GM19438 (cell line): Measurements from ENCODE around the gene YBEY.
"Not testable (repeated sequence)": the region's sequence is repeated elsewhere in the genome, so short reads cannot be mapped to it uniquely, and the experiment has no call there.

ENCODE experiments used
- ATAC-seq: cut with Tn5 transposase; IDR thresholded peaks from one replicate; pipeline ENCODE4 v1.9.1; 2021; ENCODE audit warnings: low read depth; ENCODE audit not compliant: unreplicated experiment

YBEY gene, protein sequence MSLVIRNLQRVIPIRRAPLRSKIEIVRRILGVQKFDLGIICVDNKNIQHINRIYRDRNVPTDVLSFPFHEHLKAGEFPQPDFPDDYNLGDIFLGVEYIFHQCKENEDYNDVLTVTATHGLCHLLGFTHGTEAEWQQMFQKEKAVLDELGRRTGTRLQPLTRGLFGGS

GRCh38 chr21:46285761-46286647, at the start of gene YBEY:
Gene YBEY, plus strand, starts transcription at chr21:46286342. Its CDS starts 572 bp downstream, at chr21:46286914.
- ATAC-seq, result peak; percentile 79

DNA sequence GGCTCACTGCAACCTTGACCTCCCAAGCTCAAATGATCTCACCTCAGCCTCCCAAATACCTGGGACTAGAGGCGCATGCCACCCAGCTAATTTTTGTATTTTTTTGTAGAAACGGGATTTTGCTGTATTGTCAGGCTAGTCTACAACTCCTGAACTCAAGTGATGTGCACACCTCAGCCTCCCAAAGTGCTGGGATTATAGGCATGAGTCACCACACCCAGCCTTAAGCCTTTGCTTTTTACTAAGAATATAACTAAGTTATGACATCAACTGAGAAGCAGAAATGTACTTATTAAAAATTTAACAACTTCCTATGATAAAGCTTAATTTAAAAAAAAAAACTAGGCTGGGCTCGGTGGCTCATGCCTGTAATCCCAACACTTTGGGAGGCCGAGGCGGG, 48.7 kb upstream of the YBEY start:
- no peak for ATAC-seq

DNA sequence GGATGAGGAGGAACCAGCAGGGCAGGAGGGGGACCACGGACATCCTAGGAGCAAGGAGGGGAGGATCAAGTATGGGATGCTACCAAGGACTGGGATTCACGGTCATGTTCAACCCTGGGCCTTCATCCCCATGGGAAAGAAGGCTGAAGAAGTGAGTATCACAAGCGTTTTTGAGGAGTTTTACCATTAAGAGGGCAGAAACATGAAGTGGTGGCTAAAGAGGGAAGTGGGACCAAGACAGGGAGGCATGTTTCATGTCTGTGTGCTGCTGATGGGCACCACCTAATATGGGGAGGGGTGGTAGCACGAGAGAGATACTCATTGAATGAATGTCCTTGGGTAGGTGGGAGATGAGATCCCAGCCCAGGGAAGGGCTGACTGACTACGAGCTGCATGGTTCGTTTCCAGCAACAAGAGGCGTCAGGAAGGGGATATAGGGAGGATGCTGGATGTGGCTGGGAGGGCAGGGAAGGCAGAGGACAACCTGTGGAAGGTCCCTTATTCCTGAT, 46.3 kb upstream of the YBEY start:
- ATAC-seq, result no peak

DNA sequence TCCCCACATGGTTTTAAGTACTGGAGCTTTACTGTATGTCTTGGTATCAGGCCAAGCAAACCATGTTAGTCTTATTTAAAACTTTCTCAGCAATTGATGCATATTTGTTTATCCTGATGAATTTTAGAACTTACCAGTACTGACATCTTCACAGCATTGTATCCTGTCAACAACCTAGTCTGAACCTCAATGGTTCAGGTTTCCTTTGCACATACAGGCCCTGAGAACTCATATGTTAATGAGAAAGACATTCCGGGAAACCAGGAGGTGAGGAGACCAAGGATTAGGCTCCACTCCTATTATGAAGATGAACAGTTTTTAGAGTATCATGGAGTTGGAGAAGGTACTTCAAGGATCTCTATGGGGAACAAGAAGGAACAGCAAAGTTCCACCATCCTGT, 44.6 kb upstream of the YBEY start:
- not testable (repeated sequence) for ATAC-seq

GRCh38 chr21:46243325-46243724, 42.8 kb upstream of the YBEY start:
- no peak for ATAC-seq

DNA sequence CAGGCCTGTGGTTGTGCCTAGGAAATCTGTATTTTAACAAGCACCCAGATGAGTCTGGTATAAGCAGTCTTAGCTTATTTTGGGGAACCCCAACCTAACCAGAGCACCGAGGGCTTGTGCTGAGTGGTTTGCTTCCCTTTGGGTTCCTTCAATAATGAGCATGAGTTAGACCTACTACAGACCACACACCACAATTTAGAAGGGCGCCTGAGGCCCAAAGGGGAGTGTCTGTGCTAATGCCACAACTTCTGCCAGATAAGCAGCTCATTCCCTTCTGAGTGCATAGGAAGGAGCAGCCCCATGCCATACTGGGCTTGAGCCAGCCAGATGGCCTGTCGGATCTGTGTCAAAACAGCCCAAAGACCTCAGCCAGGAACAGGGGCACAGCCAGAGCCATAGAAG, 42.2 kb upstream of the YBEY start:
- no peak for ATAC-seq

GRCh38 chr21:46244602-46245001, 41.5 kb upstream of the YBEY start:
- no peak for ATAC-seq

GRCh38 chr21:46245213-46245915, 40.8 kb upstream of the YBEY start:
- ATAC-seq, result no peak

DNA sequence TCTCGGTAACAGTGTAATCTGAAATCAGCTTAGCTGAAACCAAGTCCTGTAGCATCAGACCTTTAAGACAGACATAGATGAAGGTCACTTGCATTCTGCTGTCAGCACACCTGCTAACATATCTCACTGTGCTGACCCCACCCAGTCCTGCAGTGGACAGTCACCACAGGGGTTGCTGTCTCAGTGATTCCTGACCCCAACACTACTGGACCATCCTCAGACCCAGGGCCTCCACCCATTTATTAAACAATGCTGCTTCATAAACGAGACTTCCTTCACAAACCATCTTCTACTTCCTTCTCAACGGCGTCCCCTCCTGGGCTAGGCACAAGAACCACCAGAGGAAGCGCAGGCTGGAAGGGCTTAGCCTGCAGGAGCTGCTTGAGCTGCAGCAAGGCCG, 39.8 kb upstream of the YBEY start:
- no peak for ATAC-seq

GRCh38 chr21:46247699-46248421, 38.3 kb upstream of the YBEY start:
- ATAC-seq, result no peak

- ATAC-seq, result no peak
Measured at GRCh38 chr21:46248422-46248782, 37.7 kb upstream of the YBEY start.

- no peak for ATAC-seq
Measured at GRCh38 chr21:46248827-46249226, 37.3 kb upstream of the YBEY start.

GRCh38 chr21:46250146-46250725, 35.9 kb upstream of the YBEY start:
- no peak for ATAC-seq

DNA sequence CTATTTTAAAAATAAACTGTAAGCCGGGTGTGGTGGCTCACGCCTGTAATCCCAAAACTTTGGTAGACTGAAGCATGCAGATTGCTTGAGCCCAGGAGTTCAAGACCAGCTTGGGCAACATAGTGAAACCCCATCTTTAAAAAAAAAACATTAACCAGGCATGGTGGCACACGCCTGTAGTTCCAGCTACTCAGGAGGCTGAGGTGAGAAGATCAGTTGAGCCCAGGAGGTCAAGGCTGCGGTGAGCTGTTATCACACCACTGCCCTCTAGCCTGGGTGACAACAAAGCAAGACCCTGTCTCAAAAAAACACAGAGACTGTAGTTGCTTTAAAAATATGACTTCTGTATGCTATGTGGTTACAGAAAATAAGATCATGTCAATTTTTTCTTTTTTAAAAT, 33.3 kb upstream of the YBEY start:
- no peak for ATAC-seq

DNA sequence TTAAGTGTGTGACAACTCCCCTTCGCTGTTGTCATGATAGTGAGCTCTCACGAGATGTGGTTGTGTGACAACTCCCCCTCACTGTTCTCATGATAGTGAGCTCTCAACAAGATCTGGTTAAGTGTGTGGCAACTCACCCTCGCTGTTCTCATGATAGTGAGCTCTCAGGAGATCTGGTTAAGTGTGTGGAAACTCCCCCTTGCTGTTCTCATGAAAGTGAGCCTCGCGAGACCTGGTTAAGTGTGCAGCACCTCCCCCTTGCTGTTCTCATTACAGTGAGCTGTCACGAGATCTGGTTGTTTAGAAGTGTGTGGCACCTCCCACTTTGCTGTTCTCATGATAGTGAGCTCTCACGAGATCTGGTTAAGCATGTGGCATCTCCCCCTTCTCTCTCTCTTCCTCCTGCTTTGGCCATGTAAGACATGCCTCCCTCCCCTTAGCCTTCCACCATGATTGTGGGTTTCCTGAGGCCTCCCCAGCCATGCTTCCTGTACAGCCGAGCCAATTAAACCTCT, 32.5 kb upstream of the YBEY start:
- peak; percentile 60 for ATAC-seq

DNA sequence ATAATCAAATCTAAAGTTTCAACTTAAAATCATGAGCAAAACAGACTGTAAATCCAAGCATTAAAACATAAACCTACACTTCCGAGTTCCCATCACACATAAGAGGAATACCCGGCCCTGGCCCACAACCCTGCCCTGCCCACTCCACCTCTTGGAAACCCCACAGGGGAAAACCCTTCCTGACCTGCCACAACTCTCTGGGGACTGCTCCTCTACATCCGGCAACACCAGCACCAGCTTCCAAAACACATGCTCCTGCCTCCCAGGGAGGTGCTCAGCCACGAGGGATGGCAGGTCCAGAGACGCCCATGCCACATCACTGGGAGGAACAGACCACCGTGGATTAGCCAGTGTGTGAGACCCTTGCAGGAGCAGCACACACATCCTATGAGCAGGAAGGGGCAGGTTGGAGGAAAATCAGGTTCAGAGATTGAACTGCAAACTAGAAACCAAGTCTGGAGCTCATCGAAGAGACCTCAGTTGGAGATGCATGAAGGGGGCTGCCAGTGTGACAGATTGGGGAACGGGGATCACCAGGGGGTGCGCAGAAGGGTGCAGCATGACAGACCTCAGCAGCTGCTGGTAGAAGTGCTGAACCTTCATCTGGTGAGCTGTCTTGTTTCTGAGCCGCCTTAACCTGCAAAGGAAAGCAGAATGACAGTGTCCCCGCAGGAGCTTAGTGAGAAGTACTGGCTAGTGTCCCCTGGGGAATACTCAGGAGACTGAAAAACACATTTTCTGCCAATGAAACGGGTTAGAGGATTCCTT, 31.8 kb upstream of the YBEY start:
- ATAC-seq, result peak; percentile 50

DNA sequence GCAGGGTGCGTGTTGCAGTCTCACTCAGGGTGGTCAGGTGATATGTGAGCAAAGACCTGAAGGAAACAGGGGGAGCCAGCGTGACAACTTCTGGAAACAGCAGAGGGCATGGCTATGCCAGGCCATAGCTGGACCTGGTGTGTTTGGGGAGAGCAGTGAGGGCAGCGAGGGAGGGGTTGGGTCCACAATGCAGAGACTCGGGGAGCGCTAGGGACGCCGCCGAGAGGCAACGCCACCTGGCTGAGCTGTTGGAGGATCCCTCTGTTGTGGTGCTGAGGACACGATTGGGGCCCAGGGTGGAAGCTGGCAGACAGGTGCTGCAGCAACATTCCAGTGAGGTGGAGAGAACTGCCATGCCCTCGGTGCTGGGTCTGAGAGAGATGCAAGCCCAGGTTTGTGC, 31.0 kb upstream of the YBEY start:
- ATAC-seq, result no peak

- ATAC-seq, result no peak
Measured at GRCh38 chr21:46255758-46256337, 30.3 kb upstream of the YBEY start.

- ATAC-seq, result no peak
Measured at GRCh38 chr21:46256501-46256994, 29.6 kb upstream of the YBEY start.
